Measurements from ENCODE around the gene JARID2. TPM values are rescaled to one million over a fixed set of nuclear protein-coding genes. Genes with fewer than 3 reads are reported as not detected.

Gene JARID2
- total and polyA plus RNA-seq, 2 of the 13 experiments (the other 11 are each of a cell fraction or from before 2014, with no cell fraction given): 7.5 to 10.3 TPM

DNA sequence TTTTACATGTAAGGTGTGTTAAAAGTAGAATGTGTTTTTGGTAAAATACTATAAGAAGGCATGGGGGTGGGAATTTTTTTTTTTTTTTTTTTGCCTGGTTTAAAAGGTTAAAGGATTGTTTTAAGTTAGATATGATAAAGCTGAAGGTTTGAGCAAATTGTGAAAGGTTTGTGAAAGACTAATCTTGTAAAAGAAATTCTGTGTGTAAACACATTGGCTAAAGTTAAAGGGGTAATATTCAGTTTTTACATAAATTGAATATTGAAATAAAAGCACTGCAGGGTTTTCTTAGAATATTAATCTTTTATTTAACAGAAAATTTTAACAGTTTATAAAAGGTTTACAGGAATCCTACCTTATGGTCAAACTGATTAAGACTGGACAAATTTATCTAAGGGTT is 311.3 kb downstream of the JARID2 start (continued):
- no peak for TF ChIP-seq ZNF749 (CRISPR knock-in tag; IDR thresholded peaks at IDR 0.05; ENCODE audit: borderline replicate concordance)
- no peak for TF ChIP-seq MIXL1 (CRISPR knock-in tag; IDR thresholded peaks at IDR 0.05)
- no peak for TF ChIP-seq ZSCAN25 (CRISPR knock-in tag; IDR thresholded peaks at IDR 0.05)

DNA sequence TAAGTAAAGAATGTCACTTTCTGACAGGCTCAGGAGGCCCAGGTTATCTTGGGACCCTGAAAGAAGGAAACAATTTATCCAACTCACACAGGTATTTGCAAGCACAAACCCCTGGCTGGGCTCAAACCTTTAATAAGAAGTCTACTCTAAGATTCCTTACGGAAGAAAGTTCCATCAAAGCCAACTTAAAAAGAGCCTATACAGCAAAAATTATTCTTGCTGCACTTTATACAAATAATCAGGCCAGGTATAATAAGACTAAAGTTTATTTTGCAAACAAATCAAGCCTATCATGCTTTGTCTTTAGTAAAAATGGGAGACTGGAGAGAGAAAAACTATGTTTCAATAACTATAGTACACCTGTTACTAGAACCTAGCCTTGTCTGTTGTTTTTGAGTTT is 314.8 kb downstream of the JARID2 start:
- ChIA-PET POLR2A (no interaction called here), CTCF (ENCODE audit: low intra/inter-chr PET ratio, low total read pairs) (no interaction called here)
- no peak for DNase-seq (ENCODE audit: low spot score)
- H4K20me1 ChIP-seq (ENCODE audit: insufficient read depth, low read length): no peaks in the 10 kb centered on the region
- H3K4me1 ChIP-seq (ENCODE audit: insufficient read depth, low read length): peaks cover 12% of the 10 kb centered on the region
- no peak overlapping the region for H3K27ac ChIP-seq (ENCODE audit: extremely low read length, insufficient read depth, low read length)
- H3K27me3 ChIP-seq (ENCODE audit: control insufficient read depth in 1 of 2, insufficient read depth in 2 of 2, low read length in 2 of 2): no peaks in the 10 kb centered on the region
- intact Hi-C loops (cut with micrococcal nuclease; ENCODE audit: unreplicated experiment) (no loop called here), in situ Hi-C loops (cut with HindIII; ENCODE audit: extremely low pct_ligation_motif_present, low pct_unique_long_range_greater_than_20kb) (no loop called here)
- no peak overlapping the region for H3K4me2 ChIP-seq (ENCODE audit: low read depth, low read length)
- TF ChIP-seq, protein P1, sequence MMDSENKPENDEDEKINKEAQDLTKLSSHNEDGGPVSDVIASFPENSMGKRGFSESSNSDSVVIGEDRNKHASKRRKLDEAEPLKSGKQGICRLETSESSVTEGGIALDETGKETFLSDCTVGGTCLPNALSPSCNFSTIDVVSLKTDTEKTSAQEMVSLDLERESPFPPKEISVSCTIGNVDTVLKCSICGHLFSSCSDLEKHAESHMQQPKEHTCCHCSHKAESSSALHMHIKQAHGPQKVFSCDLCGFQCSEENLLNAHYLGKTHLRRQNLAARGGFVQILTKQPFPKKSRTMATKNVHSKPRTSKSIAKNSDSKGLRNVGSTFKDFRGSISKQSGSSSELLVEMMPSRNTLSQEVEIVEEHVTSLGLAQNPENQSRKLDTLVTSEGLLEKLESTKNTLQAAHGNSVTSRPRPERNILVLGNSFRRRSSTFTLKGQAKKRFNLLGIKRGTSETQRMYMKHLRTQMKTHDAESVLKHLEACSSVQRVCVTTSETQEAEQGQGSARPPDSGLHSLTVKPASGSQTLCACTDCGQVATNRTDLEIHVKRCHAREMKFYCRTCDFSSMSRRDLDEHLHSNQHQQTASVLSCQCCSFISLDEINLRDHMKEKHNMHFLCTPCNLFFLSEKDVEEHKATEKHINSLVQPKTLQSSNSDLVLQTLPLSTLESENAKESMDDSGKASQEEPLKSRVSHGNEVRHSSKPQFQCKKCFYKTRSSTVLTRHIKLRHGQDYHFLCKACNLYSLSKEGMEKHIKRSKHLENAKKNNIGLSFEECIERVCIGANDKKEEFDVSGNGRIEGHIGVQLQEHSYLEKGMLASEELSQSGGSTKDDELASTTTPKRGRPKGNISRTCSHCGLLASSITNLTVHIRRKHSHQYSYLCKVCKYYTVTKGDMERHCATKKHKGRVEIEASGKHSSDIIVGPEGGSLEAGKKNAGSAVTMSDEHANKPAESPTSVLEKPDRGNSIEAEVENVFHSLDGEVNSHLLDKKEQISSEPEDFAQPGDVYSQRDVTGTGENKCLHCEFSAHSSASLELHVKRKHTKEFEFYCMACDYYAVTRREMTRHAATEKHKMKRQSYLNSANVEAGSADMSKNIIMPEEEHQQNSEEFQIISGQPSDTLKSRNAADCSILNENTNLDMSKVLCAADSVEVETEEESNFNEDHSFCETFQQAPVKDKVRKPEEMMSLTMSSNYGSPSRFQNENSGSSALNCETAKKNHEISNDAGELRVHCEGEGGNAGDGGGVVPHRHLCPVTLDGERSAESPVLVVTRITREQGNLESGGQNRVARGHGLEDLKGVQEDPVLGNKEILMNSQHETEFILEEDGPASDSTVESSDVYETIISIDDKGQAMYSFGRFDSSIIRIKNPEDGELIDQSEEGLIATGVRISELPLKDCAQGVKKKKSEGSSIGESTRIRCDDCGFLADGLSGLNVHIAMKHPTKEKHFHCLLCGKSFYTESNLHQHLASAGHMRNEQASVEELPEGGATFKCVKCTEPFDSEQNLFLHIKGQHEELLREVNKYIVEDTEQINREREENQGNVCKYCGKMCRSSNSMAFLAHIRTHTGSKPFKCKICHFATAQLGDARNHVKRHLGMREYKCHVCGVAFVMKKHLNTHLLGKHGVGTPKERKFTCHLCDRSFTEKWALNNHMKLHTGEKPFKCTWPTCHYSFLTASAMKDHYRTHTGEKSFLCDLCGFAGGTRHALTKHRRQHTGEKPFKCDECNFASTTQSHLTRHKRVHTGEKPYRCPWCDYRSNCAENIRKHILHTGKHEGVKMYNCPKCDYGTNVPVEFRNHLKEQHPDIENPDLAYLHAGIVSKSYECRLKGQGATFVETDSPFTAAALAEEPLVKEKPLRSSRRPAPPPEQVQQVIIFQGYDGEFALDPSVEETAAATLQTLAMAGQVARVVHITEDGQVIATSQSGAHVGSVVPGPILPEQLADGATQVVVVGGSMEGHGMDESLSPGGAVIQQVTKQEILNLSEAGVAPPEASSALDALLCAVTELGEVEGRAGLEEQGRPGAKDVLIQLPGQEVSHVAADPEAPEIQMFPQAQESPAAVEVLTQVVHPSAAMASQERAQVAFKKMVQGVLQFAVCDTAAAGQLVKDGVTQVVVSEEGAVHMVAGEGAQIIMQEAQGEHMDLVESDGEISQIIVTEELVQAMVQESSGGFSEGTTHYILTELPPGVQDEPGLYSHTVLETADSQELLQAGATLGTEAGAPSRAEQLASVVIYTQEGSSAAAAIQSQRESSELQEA (CRISPR knock-in tag; IDR thresholded peaks at IDR 0.05; ENCODE audit: not compliant biosample characterization): no peak
- no peak for TF ChIP-seq YY1 (IDR thresholded peaks at IDR 0.05; ENCODE audit: insufficient read depth, insufficient replicate concordance, low read depth, low read length)
- TF ChIP-seq RXRA (CRISPR knock-in tag; IDR thresholded peaks at IDR 0.05): no peak
- TF ChIP-seq ZNF530 (CRISPR knock-in tag; IDR thresholded peaks at IDR 0.05; ENCODE audit: low read depth): no peak
- TF ChIP-seq MAFK (conservative IDR thresholded peaks at IDR 0.05 in 1 of 2, IDR thresholded peaks at IDR 0.05 in 1 of 2; ENCODE audit: low read length in 2 of 2): peak; percentile 49 to 70; a peak in 3 of 4 replicates
- TF ChIP-seq NFYB (CRISPR knock-in tag; IDR thresholded peaks at IDR 0.05): no peak
- TF ChIP-seq, protein P2, sequence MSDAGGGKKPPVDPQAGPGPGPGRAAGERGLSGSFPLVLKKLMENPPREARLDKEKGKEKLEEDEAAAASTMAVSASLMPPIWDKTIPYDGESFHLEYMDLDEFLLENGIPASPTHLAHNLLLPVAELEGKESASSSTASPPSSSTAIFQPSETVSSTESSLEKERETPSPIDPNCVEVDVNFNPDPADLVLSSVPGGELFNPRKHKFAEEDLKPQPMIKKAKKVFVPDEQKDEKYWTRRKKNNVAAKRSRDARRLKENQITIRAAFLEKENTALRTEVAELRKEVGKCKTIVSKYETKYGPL (CRISPR knock-in tag; IDR thresholded peaks at IDR 0.05): no peak
- no TSS peak for BruUV-seq (replicated peaks)
- H3K79me2 ChIP-seq (ENCODE audit: insufficient read depth, low read length): no peaks in the 10 kb centered on the region
- no peak overlapping the region for H3K9ac ChIP-seq (ENCODE audit: insufficient read depth, low read depth, low read length)
- H3K9me3 ChIP-seq (ENCODE audit: low read length): no peaks in the 10 kb centered on the region
- H3K36me3 ChIP-seq (replicated peaks in 1 of 2; ENCODE audit: control insufficient read depth in 1 of 2, insufficient read depth in 2 of 2, low read length in 2 of 2): no peaks in the 10 kb centered on the region
- no peak overlapping the region for H3K4me3 ChIP-seq (replicated peaks in 1 of 3; ENCODE audit: insufficient read depth in 1 of 3, low read depth in 2 of 3, low read length in 3 of 3)
- ATAC-seq: no peak
- no peak overlapping the region for H2AFZ ChIP-seq (ENCODE audit: low read length)
- 100% methylated on average over 1 of the region's 1 CpG for WGBS (ENCODE audit: low lambda C conversion rate)
- FAIRE-seq: no peak

Data from HepG2 (cell line).